Kidney tubule cell (primary cell): ENCODE data around the gene FNDC1.

Experiments used
- DNase-seq: peaks from one replicate; pipeline ENCODE4 v3.0.0-alpha.2; 2018; ENCODE audit warnings: low spot score

FNDC1 gene

DNA sequence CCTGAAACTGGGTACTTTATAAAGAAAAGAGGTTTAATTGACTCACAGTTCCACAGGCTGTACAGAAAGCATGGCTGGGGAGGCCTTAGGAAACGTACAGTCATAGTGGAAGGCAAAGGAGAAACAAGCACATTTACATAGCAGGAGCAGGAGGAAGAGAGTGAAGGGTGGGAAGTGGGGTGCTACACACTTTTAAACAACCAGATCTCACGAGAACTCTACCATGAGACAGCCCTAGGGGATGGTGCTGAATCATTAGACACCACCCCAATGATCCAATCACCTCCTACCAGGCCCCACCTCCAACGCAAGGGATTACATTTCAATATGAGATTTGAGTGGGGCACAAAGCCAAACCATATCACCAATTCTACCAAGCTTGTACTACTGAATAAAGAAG is 7.4 kb upstream of the FNDC1 start:
- DNase-seq, result no peak

GRCh38 chr6:159163901-159164370 is 5.3 kb upstream of the FNDC1 start:
- no peak for DNase-seq

DNA sequence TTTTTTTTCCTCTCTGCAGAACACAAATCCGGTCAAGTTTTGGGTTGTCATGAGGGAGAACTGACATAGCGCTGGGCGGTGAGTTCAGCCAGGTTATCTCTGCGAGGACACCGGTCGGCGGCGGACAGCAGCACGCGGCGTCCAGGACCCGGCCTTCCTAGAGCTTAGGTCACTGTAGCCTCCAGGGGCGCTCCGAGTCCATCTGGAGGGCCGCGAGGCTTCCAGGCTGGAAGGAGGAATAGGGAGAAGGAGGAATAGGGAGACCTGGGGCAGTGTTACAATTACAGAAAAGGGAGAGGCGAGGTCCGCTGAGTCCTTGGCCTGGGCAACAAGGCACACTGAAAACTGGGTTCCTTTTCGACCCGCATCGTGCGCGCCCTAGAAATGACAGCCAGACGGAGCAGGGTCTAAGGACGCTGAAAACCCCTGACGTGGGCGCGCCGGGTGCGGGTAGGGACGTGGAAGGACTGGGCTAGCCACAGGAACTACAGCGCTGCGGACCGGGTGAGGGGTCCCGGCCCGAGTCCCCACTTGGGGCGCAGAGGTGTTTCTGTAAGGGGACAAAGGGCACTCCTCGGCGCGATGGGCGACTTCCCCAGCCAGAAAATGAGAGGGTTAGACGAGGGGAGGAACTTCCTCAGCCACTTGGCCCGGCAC is 536 bp upstream of the FNDC1 start:
- peak; percentile 52 for DNase-seq

DNA sequence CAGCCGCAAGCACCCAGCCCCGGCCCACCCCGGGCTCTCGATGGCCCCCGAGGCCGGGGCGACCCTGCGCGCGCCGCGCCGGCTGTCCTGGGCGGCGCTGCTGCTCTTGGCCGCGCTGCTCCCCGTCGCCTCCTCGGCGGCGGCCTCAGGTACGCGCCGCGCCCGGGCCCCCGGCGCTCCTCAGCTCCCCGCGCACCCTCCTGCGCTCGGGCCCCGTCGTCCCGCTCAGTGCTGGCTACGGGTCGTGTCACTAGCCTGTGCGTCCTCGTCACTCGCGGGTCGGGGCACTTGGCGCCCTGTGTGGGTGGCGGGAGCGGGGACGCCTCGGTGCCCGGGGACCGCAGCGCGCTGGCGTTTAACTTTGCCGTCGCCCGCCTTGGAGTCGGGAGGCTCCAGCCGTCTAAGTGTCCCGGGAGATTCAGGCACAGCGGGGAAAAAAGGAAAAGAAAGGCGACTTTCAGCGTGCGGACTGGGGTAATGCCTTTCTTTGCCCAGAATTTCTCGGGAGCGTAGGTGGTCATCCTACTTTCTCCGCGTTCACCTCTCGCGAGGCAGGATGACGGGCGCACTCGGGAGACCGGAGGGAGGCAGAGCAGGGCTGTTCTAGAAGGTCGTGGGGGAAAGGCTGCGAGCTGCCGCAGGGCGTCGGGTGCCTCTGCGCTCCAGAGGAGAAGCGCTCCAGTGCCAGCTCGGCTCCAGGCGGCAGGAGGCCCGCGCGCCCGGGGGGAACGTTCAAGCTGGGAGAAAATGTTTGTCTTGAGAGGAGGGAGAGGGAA is 545 bp downstream of the FNDC1 start:
- DNase-seq, result peak; percentile 26

GRCh38 chr6:159170333-159170672 is 1.1 kb downstream of the FNDC1 start:
- no peak for DNase-seq

DNA sequence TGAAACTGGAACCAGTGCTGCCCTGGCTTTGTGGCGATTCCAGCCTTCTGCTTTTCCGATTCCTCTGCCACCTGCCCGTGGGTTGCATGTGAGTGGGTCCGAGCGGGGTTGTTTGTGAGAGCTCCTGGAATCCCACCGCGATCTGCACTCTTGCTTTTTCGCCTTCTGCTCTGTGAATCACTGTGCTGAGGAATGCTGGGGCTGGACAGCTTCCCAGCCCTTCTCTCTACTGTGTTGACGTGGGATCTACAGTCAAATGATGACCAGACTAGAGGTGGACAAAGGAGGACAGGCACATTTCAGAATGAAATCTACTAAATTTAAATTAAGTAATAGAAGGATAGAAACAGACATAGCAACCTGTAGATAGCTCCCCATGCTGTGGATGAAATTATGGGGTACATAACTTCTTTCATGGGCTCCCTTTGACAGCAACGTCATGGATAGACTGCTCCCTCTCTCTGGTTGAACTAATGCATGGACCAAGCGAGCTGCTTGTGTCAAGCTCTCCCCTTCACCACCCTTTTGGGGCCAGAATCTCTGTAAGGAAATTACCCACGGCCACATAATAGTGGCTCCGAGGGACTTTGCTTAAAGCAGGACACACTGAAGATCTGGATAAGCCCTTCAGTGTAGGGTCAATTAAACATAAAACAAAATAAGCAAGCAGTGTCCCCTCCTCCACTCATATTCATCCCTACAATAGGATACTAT is 2.0 kb downstream of the FNDC1 start:
- DNase-seq, result peak; percentile 43

DNA sequence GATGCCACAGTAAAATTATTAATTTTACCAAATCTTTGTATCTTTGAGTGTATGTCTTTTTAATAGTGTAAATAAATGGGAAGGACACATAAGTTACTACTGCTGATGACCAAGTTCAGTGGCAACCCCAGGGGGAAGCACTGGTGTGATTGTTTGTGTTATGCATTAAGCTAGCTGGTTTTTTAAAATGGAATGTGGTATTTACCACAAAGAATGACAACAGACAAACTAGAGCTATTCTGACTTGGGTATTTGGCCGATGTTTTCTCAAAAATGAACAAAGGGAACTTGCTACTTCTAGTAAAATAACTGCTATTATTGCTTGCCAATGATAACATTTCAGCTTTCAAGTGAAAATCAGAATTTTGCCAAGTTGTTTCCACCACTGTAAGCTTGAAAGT is 2.9 kb downstream of the FNDC1 start:
- no peak for DNase-seq

GRCh38 chr6:159174263-159174969 is 5.2 kb downstream of the FNDC1 start:
- peak; percentile 73 for DNase-seq

DNA sequence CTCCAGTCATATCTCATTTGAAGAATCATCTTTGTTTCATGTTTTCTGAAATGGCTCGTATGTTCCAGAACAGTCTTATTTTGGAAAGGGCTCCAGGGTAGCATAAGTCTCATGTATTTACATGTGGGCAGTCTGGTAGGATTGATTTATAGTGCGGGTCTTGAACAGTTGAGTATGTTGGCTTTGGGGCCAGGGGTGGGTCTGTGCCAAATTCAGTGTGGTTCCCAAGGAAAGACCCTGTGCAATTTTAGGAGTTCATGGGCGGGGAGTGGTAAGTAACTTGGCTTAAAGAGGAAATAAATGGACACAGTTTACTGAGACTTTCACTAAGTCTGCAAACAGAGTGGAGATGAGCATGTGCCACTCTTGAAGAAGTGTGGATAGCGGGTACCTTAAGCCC is 7.7 kb downstream of the FNDC1 start:
- DNase-seq, result no peak

- no peak for DNase-seq
These were observed 9.6 kb downstream of the FNDC1 start for GRCh38 chr6:159178847-159179246.

- DNase-seq, result no peak
These were observed 10.8 kb downstream of the FNDC1 start for GRCh38 chr6:159180001-159180400.

- no peak for DNase-seq
These were observed 12.7 kb downstream of the FNDC1 start for GRCh38 chr6:159181914-159182313.

GRCh38 chr6:159184559-159184958 is 15.4 kb downstream of the FNDC1 start:
- peak; percentile 6 for DNase-seq

- DNase-seq, result no peak
These were observed 21.3 kb downstream of the FNDC1 start for GRCh38 chr6:159190460-159190859.

GRCh38 chr6:159193923-159194322 is 24.7 kb downstream of the FNDC1 start:
- peak; percentile 14 for DNase-seq

DNA sequence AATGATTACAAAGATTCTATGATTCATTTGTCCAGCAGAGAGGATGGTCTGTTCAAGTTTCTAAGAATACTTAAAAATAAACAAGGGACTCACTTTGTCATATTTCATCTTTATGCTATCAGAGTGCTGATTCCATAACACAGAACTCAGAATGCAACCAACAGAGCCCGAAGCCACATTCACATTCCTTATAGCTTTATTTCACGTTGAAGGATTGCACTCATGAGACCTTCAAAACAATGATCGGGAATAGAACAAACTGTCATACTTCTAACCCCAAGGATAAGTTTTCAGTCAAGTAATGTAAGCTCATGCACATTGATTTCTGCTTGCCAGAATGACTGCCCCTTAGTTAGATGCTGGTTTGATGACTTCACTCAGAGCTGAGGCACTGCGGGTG is 25.2 kb downstream of the FNDC1 start:
- DNase-seq, result no peak

DNA sequence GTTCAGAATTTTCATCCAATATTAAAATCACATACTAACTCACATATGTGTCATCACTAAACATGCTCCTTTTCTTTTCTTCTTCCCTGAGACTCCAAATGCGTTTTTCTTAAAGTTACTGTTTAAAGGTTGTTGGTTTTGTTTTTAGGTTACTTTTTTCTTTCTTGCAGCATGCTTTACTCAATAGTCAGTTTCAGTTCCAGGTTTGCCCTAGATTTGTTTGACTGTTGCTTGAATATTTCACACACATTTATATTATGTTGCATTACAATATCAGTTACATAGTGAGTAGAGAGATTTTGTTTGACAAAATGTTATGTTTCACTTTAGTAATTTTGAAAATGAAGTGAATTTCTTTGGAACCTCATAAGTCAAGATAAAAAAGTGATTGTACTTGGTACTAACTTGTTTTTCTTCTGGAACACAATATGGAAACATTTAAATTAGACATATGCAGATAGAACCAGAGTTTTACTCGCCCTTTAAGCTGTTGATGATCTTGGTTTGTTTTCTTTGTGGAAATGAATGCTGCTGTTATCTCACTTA is 27.3 kb downstream of the FNDC1 start:
- no peak for DNase-seq

- no peak for DNase-seq
These were observed 28.1 kb downstream of the FNDC1 start for GRCh38 chr6:159197251-159197650.

GRCh38 chr6:159201336-159201735 is 32.1 kb downstream of the FNDC1 start:
- DNase-seq, result no peak

DNA sequence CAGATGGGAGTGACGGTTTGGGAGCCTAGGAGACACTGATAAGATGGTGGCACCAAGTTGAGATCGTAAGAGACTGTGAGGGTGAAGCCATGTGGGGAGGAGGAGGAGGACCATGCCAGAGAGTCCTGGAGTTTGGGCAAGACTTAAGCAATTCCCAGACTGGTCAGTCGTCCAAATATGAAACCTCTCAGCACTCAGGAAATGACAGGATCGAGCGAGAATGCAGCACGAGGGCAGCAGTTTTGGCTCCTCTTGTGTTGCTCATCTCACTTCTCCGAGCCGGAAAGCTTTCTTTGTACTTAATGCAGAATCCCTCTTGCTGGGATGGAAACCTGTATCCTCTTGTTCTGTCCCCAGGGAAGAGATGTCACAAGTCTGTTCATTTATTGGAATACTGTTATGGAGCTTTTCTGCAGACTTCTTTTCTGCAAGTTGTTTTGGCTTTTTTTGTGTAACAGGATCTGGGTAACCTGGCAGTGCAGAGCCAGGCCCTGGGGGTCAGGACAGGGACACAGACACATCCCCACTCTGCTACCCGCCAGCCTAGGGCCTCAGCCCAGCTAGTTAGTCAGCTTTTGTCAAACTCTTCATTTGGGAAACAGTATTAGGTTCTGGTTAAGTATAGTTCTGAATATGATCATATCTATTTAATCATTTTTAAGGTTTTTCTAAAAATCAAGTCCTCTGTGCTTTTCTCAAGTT is 34.3 kb downstream of the FNDC1 start:
- peak; percentile 18 for DNase-seq

- no peak for DNase-seq
These were observed 35.4 kb downstream of the FNDC1 start for GRCh38 chr6:159204605-159205004.

- DNase-seq, result no peak
These were observed 42.8 kb downstream of the FNDC1 start for GRCh38 chr6:159212028-159212427.
